HG03025 (cell line): Measurements from ENCODE around the gene RASL10B.
"Not testable (repeated sequence)": the region's sequence is repeated elsewhere in the genome, so short reads cannot be mapped to it uniquely, and the experiment has no call there.

ENCODE experiments used
- ATAC-seq: cut with Tn5 transposase; IDR thresholded peaks from one replicate; pipeline ENCODE4 v1.9.1; 2021; ENCODE audit warnings: mild to moderate bottlenecking, moderate library complexity; ENCODE audit not compliant: unreplicated experiment, low FRiP score

RASL10B gene

GRCh38 chr17:35731239-35731916 lies at the start of gene RASL10B:
RASL10B (plus strand) TSS chr17:35731639; CDS start chr17:35735185, 3,546 bp downstream.
- ATAC-seq: no peak

- no peak for ATAC-seq
These were observed 47.8 kb upstream of the RASL10B start for GRCh38 chr17:35683591-35683990.

GRCh38 chr17:35684055-35684802 lies 47.2 kb upstream of the RASL10B start:
- ATAC-seq: no peak

- ATAC-seq: no peak
These were observed 38.8 kb upstream of the RASL10B start for GRCh38 chr17:35692512-35693210.

- ATAC-seq: no peak
These were observed 37.8 kb upstream of the RASL10B start for GRCh38 chr17:35693662-35694061.

- ATAC-seq: no peak
These were observed 36.5 kb upstream of the RASL10B start for GRCh38 chr17:35694906-35695305.

- no peak for ATAC-seq
These were observed 35.8 kb upstream of the RASL10B start for GRCh38 chr17:35695613-35696012.

GRCh38 chr17:35698800-35699199 lies 32.6 kb upstream of the RASL10B start:
- ATAC-seq: no peak

GRCh38 chr17:35700150-35700549 lies 31.3 kb upstream of the RASL10B start:
- no peak for ATAC-seq

- ATAC-seq: no peak
These were observed 29.9 kb upstream of the RASL10B start for GRCh38 chr17:35701491-35701890.

- ATAC-seq: not testable (repeated sequence)
These were observed 28.1 kb upstream of the RASL10B start for GRCh38 chr17:35703308-35703707.

GRCh38 chr17:35705230-35705629 lies 26.2 kb upstream of the RASL10B start:
- ATAC-seq: no peak

GRCh38 chr17:35705705-35706104 lies 25.7 kb upstream of the RASL10B start:
- no peak for ATAC-seq

GRCh38 chr17:35708149-35708548 lies 23.3 kb upstream of the RASL10B start:
- no peak for ATAC-seq

GRCh38 chr17:35708951-35709350 lies 22.5 kb upstream of the RASL10B start:
- no peak for ATAC-seq

GRCh38 chr17:35709874-35710273 lies 21.6 kb upstream of the RASL10B start:
- no peak for ATAC-seq

- ATAC-seq: no peak
These were observed 20.5 kb upstream of the RASL10B start for GRCh38 chr17:35710950-35711349.

GRCh38 chr17:35713069-35713728 lies 18.2 kb upstream of the RASL10B start:
- no peak for ATAC-seq

- no peak for ATAC-seq
These were observed 16.5 kb upstream of the RASL10B start for GRCh38 chr17:35714988-35715387.

GRCh38 chr17:35715416-35715815 lies 16.0 kb upstream of the RASL10B start:
- ATAC-seq: no peak

GRCh38 chr17:35716173-35716572 lies 15.3 kb upstream of the RASL10B start:
- no peak for ATAC-seq
